MCF 10A (cell line): Measurements from ENCODE around the gene SLC9A4. TPM values are rescaled to one million over a fixed set of nuclear protein-coding genes. Genes with fewer than 3 reads are reported as not detected.
A peak's percentile ranks its signal among the peaks of the same experiment; 100 is the strongest.

Experiments used
- BruUV-seq: library from RNA; stranded (reverse); fragments of 400-500 nt; replicated peaks from 2 replicates; lab custom pipeline; 2021; lab: Mats Ljungman, UMichigan
- CTCF ChIA-PET: fragments of 300-600 bp; sonication (Branson Sonifier 250); formaldehyde crosslinking; extraction: SDS; loops from one replicate; lab custom pipeline; 2021; ENCODE audit warnings: antibody characterized with exemption, inconsistent platforms; lab: Yijun Ruan, JAX
- POLR2A ChIA-PET: fragments of 300-600, 350-650 bp; sonication (Branson Sonifier 250); formaldehyde crosslinking; extraction: SDS; loops from one replicate; lab custom pipeline; 2020; ENCODE audit warnings: antibody characterized with exemption, inconsistent platforms; lab: Yijun Ruan, JAX
- DNase-seq: peaks from one replicate; pipeline ENCODE4 v3.0.0-alpha.2; 2018; ENCODE audit not compliant: unreplicated experiment
- H3K27ac Mint-ChIP-seq: one replicate; pipeline ENCODE4 v1.8.0; 2022; ENCODE audit warnings: mild to moderate bottlenecking, low read depth, mixed read lengths; ENCODE audit not compliant: unreplicated experiment
- H3K27me3 Mint-ChIP-seq: one replicate; pipeline ENCODE4 v1.8.0; 2022; ENCODE audit warnings: mixed read lengths; ENCODE audit not compliant: insufficient read depth, unreplicated experiment
- H3K36me3 Mint-ChIP-seq: one replicate; pipeline ENCODE4 v1.8.0; 2022; ENCODE audit warnings: mild to moderate bottlenecking, moderate library complexity, mixed read lengths; ENCODE audit not compliant: insufficient read depth, unreplicated experiment
- H3K4me1 Mint-ChIP-seq: one replicate; pipeline ENCODE4 v1.8.0; 2022; ENCODE audit warnings: mixed read lengths; ENCODE audit not compliant: insufficient read depth, unreplicated experiment
- H3K4me3 Mint-ChIP-seq: one replicate; pipeline ENCODE4 v1.8.0; 2022; ENCODE audit warnings: mild to moderate bottlenecking, moderate library complexity, mixed read lengths; ENCODE audit not compliant: unreplicated experiment
- H3K9me3 Mint-ChIP-seq: one replicate; pipeline ENCODE4 v1.8.0; 2022; ENCODE audit warnings: mixed read lengths; ENCODE audit not compliant: unreplicated experiment
- CTCF ChIP-seq: fragments of 200-600 bp; IDR thresholded peaks from one replicate; pipeline ENCODE4 v1.8.0; 2022; ENCODE audit warnings: antibody characterized with exemption, mild to moderate bottlenecking; ENCODE audit not compliant: unreplicated experiment
- intact Hi-C: fragments of 100-400 bp; cut with micrococcal nuclease; formaldehyde crosslinking; loops from 2 replicates; pipeline ENCODE4 v1.14.1; 2022
- total RNA-seq: library from RNA; stranded (reverse); gene quantifications from 2 replicates; pipeline ENCODE4 v1.2.3, GENCODE V29; 2022

The SLC9A4 gene
- total RNA-seq, 1 experiment from 2014 or later: 0.07 TPM

- H3K4me1 Mint-ChIP-seq: no peaks in the 10 kb centered on the region
- no peaks in the 10 kb centered on the region for H3K27me3 Mint-ChIP-seq
- DNase-seq: peak; percentile 49
- BruUV-seq: no TSS peak
- POLR2A ChIA-PET: interaction anchor here (0.5 kb wide), 1 partner anchor 1394 kb away, joined by 3 read pairs; no protein-coding TSS in a partner anchor
- no peak overlapping the region for H3K27ac Mint-ChIP-seq
- no peak overlapping the region for H3K4me3 Mint-ChIP-seq
- CTCF ChIA-PET: interaction anchor here (0.6 to 3.6 kb wide), 25 partner anchors 8 to 1107 kb away, joined by 3 to 28 read pairs (median 4); partner anchors contain the start of genes IL18R1 and SLC9A4
- peak; percentile 64 for TF ChIP-seq CTCF
- no peaks in the 10 kb centered on the region for H3K9me3 Mint-ChIP-seq
- H3K36me3 Mint-ChIP-seq: no peaks in the 10 kb centered on the region
- intact Hi-C loops: loop anchor here (1.0 to 10.0 kb wide), 4 partner anchors 262 to 1105 kb away; partner anchors contain the start of gene IL1RL2
Observed at GRCh38 chr2:102449370-102449974, 23.6 kb upstream of the SLC9A4 start.

GRCh38 chr2:102451968-102452367 lies 21.1 kb upstream of the SLC9A4 start:
- H3K27me3 Mint-ChIP-seq: no peaks in the 10 kb centered on the region
- CTCF ChIA-PET: interaction anchor here (0.6 to 2.7 kb wide), 13 partner anchors 8 to 569 kb away, joined by 3 to 11 read pairs (median 5); partner anchors contain the start of genes IL18R1 and SLC9A4
- TF ChIP-seq CTCF: no peak
- DNase-seq: no peak
- no peak overlapping the region for H3K4me3 Mint-ChIP-seq
- POLR2A ChIA-PET: no interaction called here
- no peaks in the 10 kb centered on the region for H3K4me1 Mint-ChIP-seq
- no peak overlapping the region for H3K27ac Mint-ChIP-seq
- peaks cover 8% of the 10 kb centered on the region for H3K9me3 Mint-ChIP-seq
- H3K36me3 Mint-ChIP-seq: no peaks in the 10 kb centered on the region
- intact Hi-C loops: no loop called here
- no TSS peak for BruUV-seq

GRCh38 chr2:102453501-102453900 lies 19.5 kb upstream of the SLC9A4 start:
- Mint-ChIP-seq H3K27ac (no peak overlapping the region), H3K4me3 (no peak overlapping the region), H3K36me3 (no peaks in the 10 kb centered on the region), H3K9me3 (peaks cover 8% of the 10 kb centered on the region), H3K4me1 (no peaks in the 10 kb centered on the region), H3K27me3 (peaks cover 9% of the 10 kb centered on the region)
- CTCF ChIA-PET: interaction anchor here (0.7 to 2.3 kb wide), 6 partner anchors 10 to 434 kb away, joined by 3 to 11 read pairs (median 4); no protein-coding TSS in a partner anchor
- no peak for TF ChIP-seq CTCF
- no TSS peak for BruUV-seq
- DNase-seq: no peak
- intact Hi-C loops: no loop called here
- POLR2A ChIA-PET: no interaction called here

GRCh38 chr2:102455061-102455670 lies 17.9 kb upstream of the SLC9A4 start:
- Mint-ChIP-seq H3K9me3 (peaks cover 8% of the 10 kb centered on the region), H3K4me1 (no peaks in the 10 kb centered on the region), H3K36me3 (no peaks in the 10 kb centered on the region), H3K27me3 (peaks cover 23% of the 10 kb centered on the region), H3K27ac (no peak overlapping the region), H3K4me3 (no peak overlapping the region)
- ChIA-PET CTCF (interaction anchor here (0.6 to 1.2 kb wide), 3 partner anchors 11 to 290 kb away, joined by 3 to 7 read pairs (median 3); no protein-coding TSS in a partner anchor), POLR2A (no interaction called here)
- no peak for TF ChIP-seq CTCF
- no peak for DNase-seq
- intact Hi-C loops: no loop called here
- no TSS peak for BruUV-seq
